Gastroesophageal sphincter (tissue), 4 donors: ENCODE data around the gene MAP2K1. TPM values are rescaled to one million over a fixed set of nuclear protein-coding genes. Genes with fewer than 3 reads are reported as not detected.

Experiments
- ATAC-seq: fragments of 150-250 bp; one replicate; pipeline ENCODE4 v1.9.1; 2016; ENCODE audit warnings: mild to moderate bottlenecking, moderate library complexity
- H3K27ac ChIP-seq, 4 donors: fragments of 200-600 bp; sonication (generic) in 3 of 4; 1 replicate in 3 of 4; 2 replicates in 1 of 4; pipeline ENCODE4 v1.5.1; 2016 to 2019
- H3K27me3 ChIP-seq: fragments of 200-600 bp; sonication (generic); one replicate; pipeline ENCODE4 v1.5.1; 2019
- H3K36me3 ChIP-seq, 2 donors: fragments of 200-600 bp; sonication (generic); one replicate each; pipeline ENCODE4 v1.5.1; 2019; ENCODE audit warnings: control low read depth in 1 of 2
- H3K4me1 ChIP-seq, 3 donors: fragments of 200-600 bp; sonication (generic); 1 replicate in 2 of 3; 2 replicates in 1 of 3; pipeline ENCODE4 v1.5.1; 2016 to 2019; ENCODE audit warnings: control low read depth in 2 of 3
- H3K4me3 ChIP-seq, 2 donors: fragments of 200-600 bp; sonication (generic); one replicate each; pipeline ENCODE4 v1.5.1; 2019; ENCODE audit warnings: mild to moderate bottlenecking in 1 of 2, moderate library complexity in 1 of 2
- H3K9me3 ChIP-seq, 3 donors: fragments of 200-600 bp; sonication (generic); one replicate each; pipeline ENCODE4 v1.5.1; 2017 to 2019; ENCODE audit warnings: control low read depth in 2 of 3
- EP300 ChIP-seq: sonication (generic); formaldehyde crosslinking; IDR thresholded peaks from one replicate; pipeline ENCODE4 v1.6.1; 2017; ENCODE audit warnings: antibody characterized with exemption, mild to moderate bottlenecking
- POLR2A ChIP-seq, 2 donors: fragments of 450-650 bp; IDR thresholded peaks; one replicate each; pipeline ENCODE4 v1.6.1; 2017; ENCODE audit warnings: antibody characterized with exemption in 2 of 2, mild to moderate bottlenecking in 2 of 2, moderate library complexity in 1 of 2
- POLR2AphosphoS5 ChIP-seq: sonication (generic); formaldehyde crosslinking; IDR thresholded peaks from one replicate; pipeline ENCODE4 v1.6.1; 2017; ENCODE audit warnings: antibody characterized with exemption
- WGBS, 2 donors: methylation state at CpG; one replicate each; pipeline ENCODE4 v1.1.5; 2018; ENCODE audit warnings: low coverage in 1 of 2; 5-methylcytosine and 5-hydroxymethylcytosine counted together
- total RNA-seq, 4 donors: library from RNA; depleted of rRNA; stranded (reverse); fragments of >200 nt; gene quantifications; one replicate each; pipeline ENCODE4 v1.1.0, GENCODE V29; 2016
- TF ChIP-seq, protein P1 (sequence below), 4 experiments: fragments of 200-600 bp in 2 of 4; fragments of 450-650 bp in 2 of 4; sonication (generic) in 1 of 4; IDR thresholded peaks; one replicate each; pipeline ENCODE4 v1.5.1; 2017 to 2019; ENCODE audit warnings: antibody characterized with exemption in 4 of 4, mild to moderate bottlenecking in 2 of 4, moderate library complexity in 2 of 4

MAP2K1 gene
- total RNA-seq, 4 donors from 2014 or later: 27.7 to 47.1 (median 39.6) TPM

- Histone ChIP-seq H3K27me3 (no peaks in the 10 kb centered on the region), H3K4me1 (peaks cover 0 to 11% (median 0%) of the 10 kb centered on the region in 3 donors), H3K27ac (no peak overlapping the region), H3K9me3 (no peaks in the 10 kb centered on the region), H3K4me3 (no peak overlapping the region), H3K36me3 (no peaks in the 10 kb centered on the region)
- WGBS, 2 donors: 96 to 100% methylated on average over 3 of the region's 3 CpGs
- ATAC-seq: no peak
- TF ChIP-seq, protein P1, sequence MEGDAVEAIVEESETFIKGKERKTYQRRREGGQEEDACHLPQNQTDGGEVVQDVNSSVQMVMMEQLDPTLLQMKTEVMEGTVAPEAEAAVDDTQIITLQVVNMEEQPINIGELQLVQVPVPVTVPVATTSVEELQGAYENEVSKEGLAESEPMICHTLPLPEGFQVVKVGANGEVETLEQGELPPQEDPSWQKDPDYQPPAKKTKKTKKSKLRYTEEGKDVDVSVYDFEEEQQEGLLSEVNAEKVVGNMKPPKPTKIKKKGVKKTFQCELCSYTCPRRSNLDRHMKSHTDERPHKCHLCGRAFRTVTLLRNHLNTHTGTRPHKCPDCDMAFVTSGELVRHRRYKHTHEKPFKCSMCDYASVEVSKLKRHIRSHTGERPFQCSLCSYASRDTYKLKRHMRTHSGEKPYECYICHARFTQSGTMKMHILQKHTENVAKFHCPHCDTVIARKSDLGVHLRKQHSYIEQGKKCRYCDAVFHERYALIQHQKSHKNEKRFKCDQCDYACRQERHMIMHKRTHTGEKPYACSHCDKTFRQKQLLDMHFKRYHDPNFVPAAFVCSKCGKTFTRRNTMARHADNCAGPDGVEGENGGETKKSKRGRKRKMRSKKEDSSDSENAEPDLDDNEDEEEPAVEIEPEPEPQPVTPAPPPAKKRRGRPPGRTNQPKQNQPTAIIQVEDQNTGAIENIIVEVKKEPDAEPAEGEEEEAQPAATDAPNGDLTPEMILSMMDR (IDR thresholded peaks at IDR 0.05): no peak
- no peak for TF ChIP-seq EP300
- TF ChIP-seq POLR2AphosphoS5: no peak
- TF ChIP-seq POLR2A (IDR thresholded peaks at IDR 0.05): no peak
Observed at GRCh38 chr15:66474963-66475362, 88.3 kb downstream of the MAP2K1 start.

GRCh38 chr15:66476535-66476934 is 89.8 kb downstream of the MAP2K1 start:
- no peak for TF ChIP-seq EP300
- no peak for TF ChIP-seq POLR2AphosphoS5
- no peak for TF ChIP-seq POLR2A (IDR thresholded peaks at IDR 0.05)
- TF ChIP-seq, protein P1 (IDR thresholded peaks at IDR 0.05): no peak
- WGBS, 2 donors: 76 to 85% methylated on average over 3 to 4 of the region's 4 CpGs
- H3K36me3 ChIP-seq: peaks cover 0 to 7% of the 10 kb centered on the region in 2 donors
- H3K27ac ChIP-seq: no peak overlapping the region
- no peak overlapping the region for H3K4me3 ChIP-seq
- no peaks in the 10 kb centered on the region for H3K27me3 ChIP-seq
- ATAC-seq: no peak
- H3K9me3 ChIP-seq: no peaks in the 10 kb centered on the region
- peaks cover 0 to 11% (median 0%) of the 10 kb centered on the region in 3 donors for H3K4me1 ChIP-seq

- H3K9me3 ChIP-seq: no peaks in the 10 kb centered on the region
- no peak for ATAC-seq
- no peak overlapping the region for H3K4me3 ChIP-seq
- H3K36me3 ChIP-seq: peaks cover 0 to 12% of the 10 kb centered on the region in 2 donors
- no peaks in the 10 kb centered on the region for H3K27me3 ChIP-seq
- H3K4me1 ChIP-seq: peaks cover 0 to 11% (median 0%) of the 10 kb centered on the region in 3 donors
- TF ChIP-seq, protein P1 (IDR thresholded peaks at IDR 0.05): no peak
- TF ChIP-seq POLR2A (IDR thresholded peaks at IDR 0.05): no peak
- no peak for TF ChIP-seq POLR2AphosphoS5
- no peak for TF ChIP-seq EP300
- no peak overlapping the region for H3K27ac ChIP-seq
- WGBS, 2 donors: 100% methylated on average over 1 of the region's 2 CpGs; no CpG with 5 or more reads in 1 of the 2 donors
Observed at GRCh38 chr15:66477011-66477410, 90.3 kb downstream of the MAP2K1 start.

GRCh38 chr15:66480267-66480666 is 93.6 kb downstream of the MAP2K1 start:
- ATAC-seq: no peak
- no peak for TF ChIP-seq POLR2A (IDR thresholded peaks at IDR 0.05)
- no peak for TF ChIP-seq EP300
- TF ChIP-seq POLR2AphosphoS5: no peak
- TF ChIP-seq, protein P1 (IDR thresholded peaks at IDR 0.05): no peak
- WGBS, 2 donors: 87 to 97% methylated on average over 4 to 6 of the region's 6 CpGs
- peaks cover 0 to 38% of the 10 kb centered on the region in 2 donors for H3K36me3 ChIP-seq
- H3K4me1 ChIP-seq: no peaks in the 10 kb centered on the region
- no peak overlapping the region for H3K4me3 ChIP-seq
- no peak overlapping the region for H3K27ac ChIP-seq
- H3K27me3 ChIP-seq: no peaks in the 10 kb centered on the region
- no peaks in the 10 kb centered on the region for H3K9me3 ChIP-seq

DNA sequence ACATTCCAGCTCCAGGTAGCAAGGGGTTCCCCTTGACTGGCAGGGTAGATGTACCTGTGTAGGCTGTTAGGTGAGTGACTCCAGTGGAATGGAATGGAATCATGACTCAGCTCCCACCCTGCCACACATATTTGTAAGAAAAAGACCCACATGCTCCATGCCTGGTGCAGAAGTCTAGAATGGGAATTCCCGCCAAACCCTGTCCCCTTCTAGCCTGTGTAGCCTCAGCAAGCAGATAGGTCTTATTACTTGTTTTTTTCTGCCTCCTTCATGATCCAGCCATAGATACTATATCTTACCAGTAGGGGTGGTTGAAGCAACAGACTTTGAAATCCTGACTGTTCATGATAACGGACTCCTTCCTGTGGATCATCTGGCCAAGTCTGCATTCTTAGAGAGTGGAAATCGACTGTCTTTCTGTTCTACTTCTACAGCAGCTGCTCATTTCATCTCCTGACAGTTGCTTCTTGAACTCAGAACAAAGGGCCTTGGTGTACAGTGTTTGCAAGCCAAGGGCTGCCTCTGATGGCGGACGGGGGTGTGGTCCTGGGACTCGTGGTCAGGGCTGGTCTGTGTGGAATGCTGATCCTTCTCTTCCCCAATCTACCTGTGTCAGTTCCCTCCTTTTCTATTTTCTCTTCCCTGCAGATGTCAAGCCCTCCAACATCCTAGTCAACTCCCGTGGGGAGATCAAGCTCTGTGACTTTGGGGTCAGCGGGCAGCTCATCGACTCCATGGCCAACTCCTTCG is 94.6 kb downstream of the MAP2K1 start:
- ATAC-seq: no peak

More for the DNA sequence above, 94.6 kb downstream of the MAP2K1 start:
- TF ChIP-seq POLR2A (IDR thresholded peaks at IDR 0.05): no peak
- TF ChIP-seq POLR2AphosphoS5: no peak
- no peak for TF ChIP-seq EP300
- TF ChIP-seq, protein P1 (IDR thresholded peaks at IDR 0.05): no peak
- Histone ChIP-seq H3K9me3 (no peaks in the 10 kb centered on the region), H3K4me1 (no peaks in the 10 kb centered on the region), H3K4me3 (no peak overlapping the region), H3K36me3 (peaks cover 0 to 43% of the 10 kb centered on the region in 2 donors), H3K27ac (no peak overlapping the region), H3K27me3 (no peaks in the 10 kb centered on the region)
- 74 to 100% methylated on average over 1 to 6 of the region's 10 CpGs for WGBS, 2 donors
